Liver (tissue), 9 donors: ENCODE results near the gene IL17RD. TPM values are rescaled to one million over a fixed set of nuclear protein-coding genes. Genes with fewer than 3 reads are reported as not detected.

Experiments used
- DNase-seq: peaks from one replicate; pipeline ENCODE4 v3.0.0-alpha.2; 2017; ENCODE audit warnings: low spot score
- H3K27ac ChIP-seq, 2 donors: one replicate each; pipeline ENCODE4 v1.7.0; 2013; ENCODE audit warnings: inconsistent platforms in 2 of 2, low read length in 2 of 2, control low read depth in 1 of 2, low read depth in 1 of 2, mild to moderate bottlenecking in 1 of 2
- H3K27me3 ChIP-seq, 4 donors: one replicate each; pipeline versions ENCODE4 v1.6.1 to v1.7.0; 2013; ENCODE audit warnings: low read length in 3 of 4, inconsistent platforms in 1 of 4, mild to moderate bottlenecking in 1 of 4, moderate library complexity in 1 of 4; ENCODE audit not compliant: control insufficient read depth in 4 of 4, insufficient read depth in 4 of 4
- H3K36me3 ChIP-seq, 4 donors: one replicate each; pipeline versions ENCODE4 v1.6.1 to v1.7.0; 2013; ENCODE audit warnings: low read length in 3 of 4, mild to moderate bottlenecking in 3 of 4, low read depth in 1 of 4, moderate library complexity in 1 of 4; ENCODE audit not compliant: control insufficient read depth in 4 of 4, insufficient read depth in 3 of 4
- H3K4me1 ChIP-seq, 4 donors: one replicate each; pipeline versions ENCODE4 v1.6.1 to v1.7.0; 2013; ENCODE audit warnings: low read length in 3 of 4, mild to moderate bottlenecking in 3 of 4, moderate library complexity in 1 of 4; ENCODE audit not compliant: control insufficient read depth in 4 of 4, insufficient read depth in 4 of 4
- H3K4me3 ChIP-seq, 3 donors: one replicate each; pipeline versions ENCODE4 v1.6.1 to v1.7.0; 2013; ENCODE audit warnings: low read length in 3 of 3, control low read depth in 1 of 3, low read depth in 1 of 3, mild to moderate bottlenecking in 1 of 3
- H3K9ac ChIP-seq, 2 donors: one replicate each; pipeline ENCODE4 v1.7.0; 2013; ENCODE audit warnings: low read length in 2 of 2, mild to moderate bottlenecking in 2 of 2, moderate library complexity in 2 of 2, control low read depth in 1 of 2, low read depth in 1 of 2
- H3K9me3 ChIP-seq, 4 donors: one replicate each; pipeline versions ENCODE4 v1.6.1 to v1.7.0; 2013; ENCODE audit warnings: low read length in 3 of 4; ENCODE audit not compliant: control insufficient read depth in 4 of 4
- EGR1 ChIP-seq, 2 donors: IDR thresholded peaks; 2 replicates each; pipeline ENCODE4 v1.6.1; 2016 to 2018; ENCODE audit warnings: antibody characterized with exemption in 2 of 2, low read depth in 2 of 2
- FOXA1 ChIP-seq: IDR thresholded peaks from 2 replicates; pipeline ENCODE4 v1.6.1; 2016; ENCODE audit warnings: antibody characterized with exemption
- FOXA2 ChIP-seq: IDR thresholded peaks from 2 replicates; pipeline ENCODE4 v1.6.1; 2016; ENCODE audit warnings: antibody characterized with exemption
- GABPA ChIP-seq, 2 donors: IDR thresholded peaks in 1 of 2; conservative IDR thresholded peaks in 1 of 2; 2 replicates each; pipeline ENCODE4 v1.6.1; 2016; ENCODE audit warnings: antibody characterized with exemption in 2 of 2, mild to moderate bottlenecking in 1 of 2, moderate library complexity in 1 of 2
- HNF4A ChIP-seq, 2 donors: conservative IDR thresholded peaks; 2 replicates each; pipeline ENCODE4 v1.6.1; 2016; ENCODE audit warnings: antibody characterized with exemption in 2 of 2, mild to moderate bottlenecking in 2 of 2
- HNF4G ChIP-seq: IDR thresholded peaks from 2 replicates; pipeline ENCODE4 v1.6.1; 2016; ENCODE audit warnings: antibody characterized with exemption
- JUND ChIP-seq, 2 donors: IDR thresholded peaks; 2 replicates each; pipeline ENCODE4 v1.6.1; 2016; ENCODE audit warnings: antibody characterized with exemption in 2 of 2
- NR2F2 ChIP-seq: IDR thresholded peaks from 2 replicates; pipeline ENCODE4 v1.6.1; 2016; ENCODE audit warnings: antibody characterized with exemption
- RAD21 ChIP-seq, 2 donors: IDR thresholded peaks; 2 replicates each; pipeline ENCODE4 v1.6.1; 2016; ENCODE audit warnings: antibody characterized with exemption in 2 of 2, mild to moderate bottlenecking in 2 of 2
- REST ChIP-seq: IDR thresholded peaks from 2 replicates; pipeline ENCODE4 v1.6.1; 2016; ENCODE audit warnings: antibody characterized with exemption, mild to moderate bottlenecking
- RXRA ChIP-seq, 2 donors: IDR thresholded peaks; 2 replicates each; pipeline ENCODE4 v1.6.1; 2017 to 2018; ENCODE audit warnings: antibody characterized with exemption in 2 of 2, mild to moderate bottlenecking in 1 of 2
- SP1 ChIP-seq: IDR thresholded peaks from 2 replicates; pipeline ENCODE4 v1.6.1; 2018; ENCODE audit warnings: antibody characterized with exemption, mild to moderate bottlenecking
- TAF1 ChIP-seq: conservative IDR thresholded peaks from 2 replicates; pipeline ENCODE4 v1.6.1; 2016; ENCODE audit warnings: antibody characterized with exemption, mild to moderate bottlenecking
- YY1 ChIP-seq: IDR thresholded peaks from 2 replicates; pipeline ENCODE4 v1.6.1; 2016; ENCODE audit warnings: antibody characterized with exemption, mild to moderate bottlenecking
- ZBTB33 ChIP-seq: IDR thresholded peaks from 2 replicates; pipeline ENCODE4 v1.6.1; 2016; ENCODE audit warnings: antibody characterized with exemption
- WGBS: extraction: QIAGEN DNeasy Blood & Tissue Kit; methylation state at CpG from one replicate; pipeline ENCODE4 v1.1.7; 2013; 5-methylcytosine and 5-hydroxymethylcytosine counted together
- polyA plus RNA-seq, 2 donors: library from polyadenylated mRNA; stranded (reverse) in 1 of 2; unstranded in 1 of 2; fragments of 200-250 nt in 1 of 2; fragments of >200 nt in 1 of 2; fragmentation: Nextera tagmentation in 1 of 2; extraction: Ambion mirVana in 1 of 2; gene quantifications; one replicate each; pipeline versions ENCODE4 v1.2.1 to v1.2.3, GENCODE V29; 2013 to 2015
- total RNA-seq, 2 donors: library from RNA; depleted of rRNA; stranded (reverse); fragments of >200 nt; gene quantifications; one replicate each; pipeline ENCODE4 v1.2.3, GENCODE V29; 2014
- TF ChIP-seq, protein P1 (sequence below): fragments of 150-350 bp; IDR thresholded peaks from 2 replicates; pipeline ENCODE4 v1.5.1; 2017; ENCODE audit warnings: improper control_type of control experiment, low read depth, low read length; ENCODE audit not compliant: missing input control
- TF ChIP-seq, protein P2 (sequence below): IDR thresholded peaks from 2 replicates; pipeline ENCODE4 v1.6.1; 2016; ENCODE audit warnings: antibody characterized with exemption
- TF ChIP-seq, protein P3 (sequence below): IDR thresholded peaks from 2 replicates; pipeline ENCODE4 v1.6.1; 2016; ENCODE audit warnings: antibody characterized with exemption
- donor health status: healthy.
- donor health status: healthy.
- donor health status: healthy.
- donor health status: healthy.
- donor health status: healthy.

Gene IL17RD
- total and polyA plus RNA-seq, 4 donors = 0.09 to 0.67 (median 0.32) TPM

DNA sequence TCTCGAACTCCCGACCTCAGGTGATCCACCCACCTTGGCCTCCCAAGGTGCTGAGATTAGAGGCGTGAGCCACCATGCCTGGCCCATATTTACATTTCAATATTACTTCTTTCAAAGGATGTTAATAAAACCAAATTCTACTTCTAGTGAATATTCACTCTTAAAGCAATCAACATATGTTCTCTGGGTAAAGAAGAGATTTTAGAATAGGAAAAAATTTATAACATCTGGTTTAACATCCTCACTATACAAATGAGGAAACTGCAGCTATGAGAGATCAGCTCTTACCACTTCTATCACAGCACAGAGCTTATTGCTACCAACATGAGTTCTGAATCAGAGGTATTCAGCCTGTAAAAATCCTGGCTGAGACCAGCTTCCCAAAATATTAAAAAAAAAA is 48.7 kb downstream of the IL17RD start:
- TF ChIP-seq, protein P1, sequence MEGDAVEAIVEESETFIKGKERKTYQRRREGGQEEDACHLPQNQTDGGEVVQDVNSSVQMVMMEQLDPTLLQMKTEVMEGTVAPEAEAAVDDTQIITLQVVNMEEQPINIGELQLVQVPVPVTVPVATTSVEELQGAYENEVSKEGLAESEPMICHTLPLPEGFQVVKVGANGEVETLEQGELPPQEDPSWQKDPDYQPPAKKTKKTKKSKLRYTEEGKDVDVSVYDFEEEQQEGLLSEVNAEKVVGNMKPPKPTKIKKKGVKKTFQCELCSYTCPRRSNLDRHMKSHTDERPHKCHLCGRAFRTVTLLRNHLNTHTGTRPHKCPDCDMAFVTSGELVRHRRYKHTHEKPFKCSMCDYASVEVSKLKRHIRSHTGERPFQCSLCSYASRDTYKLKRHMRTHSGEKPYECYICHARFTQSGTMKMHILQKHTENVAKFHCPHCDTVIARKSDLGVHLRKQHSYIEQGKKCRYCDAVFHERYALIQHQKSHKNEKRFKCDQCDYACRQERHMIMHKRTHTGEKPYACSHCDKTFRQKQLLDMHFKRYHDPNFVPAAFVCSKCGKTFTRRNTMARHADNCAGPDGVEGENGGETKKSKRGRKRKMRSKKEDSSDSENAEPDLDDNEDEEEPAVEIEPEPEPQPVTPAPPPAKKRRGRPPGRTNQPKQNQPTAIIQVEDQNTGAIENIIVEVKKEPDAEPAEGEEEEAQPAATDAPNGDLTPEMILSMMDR = no peak
- TF ChIP-seq, protein P2, sequence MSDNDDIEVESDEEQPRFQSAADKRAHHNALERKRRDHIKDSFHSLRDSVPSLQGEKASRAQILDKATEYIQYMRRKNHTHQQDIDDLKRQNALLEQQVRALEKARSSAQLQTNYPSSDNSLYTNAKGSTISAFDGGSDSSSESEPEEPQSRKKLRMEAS = no peak
- TF ChIP-seq SP1 (no peak), NR2F2 (no peak), TAF1 (no peak), GABPA (IDR thresholded peaks at IDR 0.05 in 1 of 2, conservative IDR thresholded peaks at IDR 0.05 in 1 of 2) (no peak), ZBTB33 (no peak), HNF4G (no peak), EGR1 (IDR thresholded peaks at IDR 0.05; ENCODE audit: low read depth in 2 of 2) (no peak), YY1 (no peak), RAD21 (IDR thresholded peaks at IDR 0.05) (no peak), FOXA1 (no peak), JUND (IDR thresholded peaks at IDR 0.05) (no peak)
- TF ChIP-seq, protein P3, sequence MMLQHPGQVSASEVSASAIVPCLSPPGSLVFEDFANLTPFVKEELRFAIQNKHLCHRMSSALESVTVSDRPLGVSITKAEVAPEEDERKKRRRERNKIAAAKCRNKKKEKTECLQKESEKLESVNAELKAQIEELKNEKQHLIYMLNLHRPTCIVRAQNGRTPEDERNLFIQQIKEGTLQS = no peak
- WGBS = 88% methylated on average over 3 of the region's 3 CpGs
- Histone ChIP-seq H3K4me3 (no peak overlapping the region), H3K27ac (no peak overlapping the region), H3K9me3 (no peaks in the 10 kb centered on the region), H3K27me3 (no peaks in the 10 kb centered on the region), H3K4me1 (no peaks in the 10 kb centered on the region), H3K9ac (no peak overlapping the region), H3K36me3 (no peaks in the 10 kb centered on the region)
- no peak for DNase-seq

DNA sequence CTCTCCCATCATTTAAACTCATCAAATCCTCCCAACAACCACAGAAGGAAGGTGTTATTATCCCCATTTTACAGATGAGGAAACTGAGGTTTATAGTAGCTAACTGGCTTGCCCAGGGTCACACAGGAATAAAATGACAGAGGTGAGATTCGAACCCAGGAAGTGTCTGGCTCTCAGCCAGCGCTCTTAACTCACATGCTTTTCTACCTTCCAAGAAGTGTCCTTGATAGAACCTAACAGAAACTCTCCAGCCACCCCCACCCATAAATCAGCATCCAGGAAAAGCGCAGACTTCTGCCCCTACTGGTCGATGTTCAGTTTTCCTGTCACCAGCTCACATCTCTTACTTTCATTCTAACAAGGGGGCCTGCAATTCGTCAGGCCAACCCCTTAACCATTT is 52.9 kb downstream of the IL17RD start:
- DNase-seq = no peak
- H3K27ac ChIP-seq = no peak overlapping the region
- H3K36me3 ChIP-seq = no peaks in the 10 kb centered on the region
- no peaks in the 10 kb centered on the region for H3K4me1 ChIP-seq
- H3K9me3 ChIP-seq = no peaks in the 10 kb centered on the region
- no peaks in the 10 kb centered on the region for H3K27me3 ChIP-seq
- no peak for TF ChIP-seq EGR1 (IDR thresholded peaks at IDR 0.05; ENCODE audit: low read depth in 2 of 2)
- TF ChIP-seq HNF4A (conservative IDR thresholded peaks at IDR 0.05) = no peak
- no peak for TF ChIP-seq ZBTB33
- no peak for TF ChIP-seq SP1
- no peak for TF ChIP-seq HNF4G
- TF ChIP-seq, protein P1 = no peak
- TF ChIP-seq TAF1 = no peak
- no peak for TF ChIP-seq RXRA (IDR thresholded peaks at IDR 0.05)
- TF ChIP-seq FOXA1 = no peak
- no peak for TF ChIP-seq YY1
- TF ChIP-seq REST = no peak
- TF ChIP-seq, protein P3 = no peak
- TF ChIP-seq FOXA2 = no peak
- TF ChIP-seq NR2F2 = no peak
- 71% methylated on average over 5 of the region's 5 CpGs for WGBS
- no peak overlapping the region for H3K4me3 ChIP-seq
- no peak overlapping the region for H3K9ac ChIP-seq
